Fibroblast of villous mesenchyme (primary cell): Measurements from ENCODE around the gene PKD2L1. TPM values are rescaled to one million over a fixed set of nuclear protein-coding genes. Genes with fewer than 3 reads are reported as not detected.

Experiments
- DNase-seq: peaks from one replicate; pipeline ENCODE4 v3.0.0-alpha.2; 2010; ENCODE audit warnings: low read depth
- H3K4me3 ChIP-seq: 2 replicates; pipeline ENCODE4 v1.5.1; 2011; ENCODE audit warnings: low read depth, mild to moderate bottlenecking, low read length
- total RNA-seq: library from RNA; depleted of rRNA; stranded (reverse); fragments of >200 nt; gene quantifications from 2 replicates; pipeline ENCODE4 v1.2.3, GENCODE V29; 2012
- TF ChIP-seq, protein P1 (sequence below): IDR thresholded peaks from 2 replicates; pipeline ENCODE4 v1.5.1; 2012; ENCODE audit warnings: low read depth, mild to moderate bottlenecking, low read length; ENCODE audit not compliant: insufficient read depth

PKD2L1 gene
- total RNA-seq, 1 donor, result not detected

DNA sequence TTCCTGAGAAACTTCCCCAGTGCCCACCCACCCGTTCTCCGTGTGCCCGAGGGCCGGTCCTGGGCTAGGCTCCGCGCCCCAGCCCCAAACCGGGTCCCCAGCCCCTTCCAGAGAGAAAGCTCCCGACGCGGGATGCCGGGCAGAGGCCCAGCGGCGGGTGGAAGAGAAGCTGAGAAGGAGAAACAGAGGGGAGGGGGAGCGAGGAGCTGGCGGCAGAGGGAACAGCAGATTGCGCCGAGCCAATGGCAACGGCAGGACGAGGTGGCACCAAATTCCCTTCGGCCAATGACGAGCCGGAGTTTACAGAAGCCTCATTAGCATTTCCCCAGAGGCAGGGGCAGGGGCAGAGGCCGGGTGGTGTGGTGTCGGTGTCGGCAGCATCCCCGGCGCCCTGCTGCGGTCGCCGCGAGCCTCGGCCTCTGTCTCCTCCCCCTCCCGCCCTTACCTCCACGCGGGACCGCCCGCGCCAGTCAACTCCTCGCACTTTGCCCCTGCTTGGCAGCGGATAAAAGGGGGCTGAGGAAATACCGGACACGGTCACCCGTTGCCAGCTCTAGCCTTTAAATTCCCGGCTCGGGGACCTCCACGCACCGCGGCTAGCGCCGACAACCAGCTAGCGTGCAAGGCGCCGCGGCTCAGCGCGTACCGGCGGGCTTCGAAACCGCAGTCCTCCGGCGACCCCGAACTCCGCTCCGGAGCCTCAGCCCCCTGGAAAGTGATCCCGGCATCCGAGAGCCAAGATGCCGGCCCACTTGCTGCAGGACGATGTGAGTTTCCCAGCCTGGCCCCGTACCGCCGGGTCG is 16.9 kb upstream of the PKD2L1 start, which contains the start of gene SCD:
SCD (plus strand) TSS at position 469 of the 803 bp plus-strand sequence; CDS start at position 741, 272 bp downstream.
- TF ChIP-seq, protein P1, sequence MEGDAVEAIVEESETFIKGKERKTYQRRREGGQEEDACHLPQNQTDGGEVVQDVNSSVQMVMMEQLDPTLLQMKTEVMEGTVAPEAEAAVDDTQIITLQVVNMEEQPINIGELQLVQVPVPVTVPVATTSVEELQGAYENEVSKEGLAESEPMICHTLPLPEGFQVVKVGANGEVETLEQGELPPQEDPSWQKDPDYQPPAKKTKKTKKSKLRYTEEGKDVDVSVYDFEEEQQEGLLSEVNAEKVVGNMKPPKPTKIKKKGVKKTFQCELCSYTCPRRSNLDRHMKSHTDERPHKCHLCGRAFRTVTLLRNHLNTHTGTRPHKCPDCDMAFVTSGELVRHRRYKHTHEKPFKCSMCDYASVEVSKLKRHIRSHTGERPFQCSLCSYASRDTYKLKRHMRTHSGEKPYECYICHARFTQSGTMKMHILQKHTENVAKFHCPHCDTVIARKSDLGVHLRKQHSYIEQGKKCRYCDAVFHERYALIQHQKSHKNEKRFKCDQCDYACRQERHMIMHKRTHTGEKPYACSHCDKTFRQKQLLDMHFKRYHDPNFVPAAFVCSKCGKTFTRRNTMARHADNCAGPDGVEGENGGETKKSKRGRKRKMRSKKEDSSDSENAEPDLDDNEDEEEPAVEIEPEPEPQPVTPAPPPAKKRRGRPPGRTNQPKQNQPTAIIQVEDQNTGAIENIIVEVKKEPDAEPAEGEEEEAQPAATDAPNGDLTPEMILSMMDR, result no peak
- H3K4me3 ChIP-seq, result peak within 1 kb of the TSS; percentile 96
- DNase-seq, result peak; percentile 96

DNA sequence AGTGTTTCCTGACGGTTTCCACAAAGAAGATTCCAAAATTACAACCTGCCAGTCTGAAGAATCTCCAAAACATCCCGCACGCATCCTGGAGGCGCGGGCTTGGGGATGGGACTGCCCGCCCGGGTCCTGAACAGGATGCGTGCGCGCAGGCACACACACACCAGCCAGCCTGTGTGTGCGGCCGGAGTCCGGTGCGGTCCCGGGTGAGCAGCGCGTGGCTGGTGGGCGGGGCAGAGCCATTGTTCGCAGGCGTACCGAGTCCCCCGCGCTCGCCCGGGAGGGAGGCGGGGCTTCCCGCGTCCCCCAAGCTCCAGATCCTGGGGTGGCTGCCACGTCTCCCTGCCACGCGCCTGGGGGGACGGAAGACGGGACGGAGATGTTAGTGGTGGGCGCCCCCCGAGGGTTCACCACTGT is 16.3 kb upstream of the PKD2L1 start:
- H3K4me3 ChIP-seq, result peak overlapping the region; percentile 96
- DNase-seq, result peak; percentile 79
- TF ChIP-seq, protein P1, result no peak

DNA sequence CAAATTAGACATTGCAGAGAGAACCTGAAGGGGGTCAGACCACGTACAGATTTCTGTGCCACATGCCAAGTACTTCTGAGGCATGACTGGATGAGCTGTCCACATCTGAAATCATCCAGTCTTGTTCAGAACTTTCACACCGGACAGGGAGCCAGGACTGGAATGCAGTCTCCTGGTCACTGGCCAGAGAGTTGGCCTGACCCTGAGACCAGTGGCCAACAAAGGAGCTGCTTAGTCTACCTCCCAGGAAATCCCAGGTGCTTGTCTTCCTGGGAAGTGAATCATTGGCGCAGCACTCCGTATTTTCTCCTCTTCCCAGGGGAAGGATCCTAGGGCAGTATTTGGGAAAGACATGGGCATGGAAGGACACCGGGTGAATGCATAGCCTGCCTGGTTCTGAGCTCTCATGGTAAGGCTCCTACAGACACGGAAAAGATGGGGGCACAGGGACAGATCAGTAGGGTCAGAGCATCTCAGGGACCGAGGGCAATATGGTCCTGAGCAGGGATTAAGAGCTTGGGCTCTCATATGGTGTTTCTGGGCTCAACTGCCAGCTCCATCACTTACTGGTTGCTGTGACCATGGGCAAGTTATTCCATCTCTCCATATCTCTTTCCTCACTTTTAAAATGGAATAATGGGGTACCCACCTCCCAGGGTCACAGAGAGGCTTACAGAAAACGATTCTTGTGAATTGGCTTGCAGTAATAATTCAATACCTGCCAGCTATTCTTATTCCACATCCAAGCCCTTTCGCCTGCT is 15.7 kb upstream of the PKD2L1 start:
- DNase-seq, result peak; percentile 57
- H3K4me3 ChIP-seq, result peak overlapping the region; percentile 96
- TF ChIP-seq, protein P1, result no peak

DNA sequence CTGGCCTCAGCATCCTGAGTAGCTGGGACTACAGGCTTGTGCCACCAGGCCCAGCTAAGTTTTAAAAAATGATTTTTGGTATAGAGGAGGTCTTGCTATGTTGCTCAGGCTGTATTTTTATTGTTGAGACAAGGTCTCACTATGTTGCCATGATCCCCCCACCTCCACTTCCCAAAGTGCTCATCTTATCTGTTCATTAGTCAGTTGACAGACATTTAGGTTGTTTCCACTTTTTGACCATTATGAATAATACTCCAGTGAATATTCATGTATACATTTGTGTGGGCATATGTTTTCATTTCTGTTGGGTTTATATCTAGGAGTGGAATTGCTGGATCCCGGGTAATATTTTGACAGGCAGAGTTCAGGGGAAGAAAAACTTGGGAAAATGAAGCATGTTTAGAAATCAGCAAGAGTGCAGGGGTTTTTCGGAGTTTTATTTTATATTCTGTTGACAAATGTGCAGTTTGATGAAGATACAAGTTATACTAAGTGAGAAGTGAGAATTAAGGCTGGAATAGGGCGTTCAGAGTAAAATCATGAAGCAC is 14.3 kb upstream of the PKD2L1 start:
- TF ChIP-seq, protein P1, result no peak
- DNase-seq, result no peak
- no peak overlapping the region for H3K4me3 ChIP-seq

DNA sequence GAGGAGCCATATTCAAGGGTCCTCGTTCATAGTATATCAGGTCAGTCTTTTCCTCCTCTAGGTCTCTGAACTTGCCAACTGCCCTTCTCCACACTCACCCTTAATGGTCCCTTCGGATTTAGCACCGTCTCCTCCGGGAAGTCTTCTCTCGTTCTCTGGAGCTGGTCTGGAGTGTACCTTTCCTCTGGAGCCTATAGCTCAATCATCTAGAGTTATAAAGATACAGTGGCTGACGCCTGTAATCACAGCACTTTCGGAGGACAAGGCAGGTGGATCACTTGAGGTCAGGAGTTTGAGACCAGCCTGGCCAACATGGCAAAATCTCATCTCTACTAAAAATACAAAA is 12.6 kb upstream of the PKD2L1 start:
- TF ChIP-seq, protein P1, result no peak
- DNase-seq, result no peak
- no peak overlapping the region for H3K4me3 ChIP-seq

DNA sequence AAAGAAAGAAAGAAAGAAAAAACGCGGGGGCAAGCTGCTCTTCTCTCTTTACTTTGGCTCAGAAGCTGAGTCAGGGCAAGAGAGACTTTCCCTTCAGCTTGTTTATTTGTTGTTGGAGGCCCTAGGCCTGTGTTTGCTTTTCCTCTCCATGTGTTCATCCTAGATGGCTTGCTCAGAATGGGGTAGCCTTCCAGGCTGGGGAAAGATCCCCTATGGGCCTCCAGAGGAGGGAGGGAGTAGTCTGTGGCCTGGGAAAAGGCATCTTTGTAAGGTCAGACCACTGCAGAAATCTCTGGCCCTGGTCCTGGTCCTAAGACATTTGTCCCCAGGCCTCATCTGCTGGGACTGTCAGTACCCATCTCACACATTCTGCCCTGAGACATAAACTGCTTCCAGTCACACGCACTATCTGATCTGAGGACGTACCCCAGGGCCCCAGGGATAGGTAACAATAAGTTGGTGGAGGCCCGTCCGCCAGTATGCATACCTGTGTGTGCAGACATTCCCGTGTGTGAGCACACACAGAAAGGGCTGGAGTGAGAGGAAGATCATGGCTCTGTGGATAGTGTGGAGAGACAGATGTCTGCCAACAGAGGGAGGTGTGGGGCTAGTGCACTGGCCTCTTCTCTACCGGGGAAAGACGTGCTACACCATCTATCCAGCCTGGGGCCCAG is 12.1 kb upstream of the PKD2L1 start:
- peak; percentile 73 for DNase-seq
- TF ChIP-seq, protein P1, result peak; percentile 92
- H3K4me3 ChIP-seq, result no peak overlapping the region
